Measurements from ENCODE around the gene PCDHGB6.
"Not testable (repeated sequence)": the region's sequence is repeated elsewhere in the genome, so short reads cannot be mapped to it uniquely, and the experiment has no call there.

PCDHGB6 gene

GRCh38 chr5:141419074-141419880 is 11.5 kb downstream of the PCDHGB6 start:
- DNase-seq: no peak

- DNase-seq: peak; percentile 77
Measured at GRCh38 chr5:141420855-141421488, 13.2 kb downstream of the PCDHGB6 start, which contains the start of gene PCDHGA11. Gene PCDHGA11 (plus strand): TSS chr5:141421051. CDS start chr5:141421228, 177 bp downstream.

- DNase-seq: no peak
Measured at GRCh38 chr5:141421489-141421855, 13.7 kb downstream of the PCDHGB6 start.

GRCh38 chr5:141422742-141423291 is 15.0 kb downstream of the PCDHGB6 start:
- DNase-seq: no peak

- no peak for DNase-seq
Measured at GRCh38 chr5:141427783-141428426, 20.1 kb downstream of the PCDHGB6 start.

- DNase-seq: peak; percentile 42
Measured at GRCh38 chr5:141430332-141431113, 22.7 kb downstream of the PCDHGB6 start, which contains the start of gene PCDHGA12. Gene PCDHGA12 (plus strand): TSS chr5:141430507. CDS start chr5:141430760, 253 bp downstream.

- DNase-seq: no peak
Measured at GRCh38 chr5:141431286-141431685, 23.5 kb downstream of the PCDHGB6 start.

- not testable (repeated sequence) for DNase-seq
Measured at GRCh38 chr5:141432308-141432707, 24.5 kb downstream of the PCDHGB6 start.

- not testable (repeated sequence) for DNase-seq
Measured at GRCh38 chr5:141432726-141433125, 24.9 kb downstream of the PCDHGB6 start.

- no peak for DNase-seq
Measured at GRCh38 chr5:141434006-141434405, 26.2 kb downstream of the PCDHGB6 start.

- no peak for DNase-seq
Measured at GRCh38 chr5:141437221-141437620, 29.4 kb downstream of the PCDHGB6 start.

- no peak for DNase-seq
Measured at GRCh38 chr5:141439411-141440141, 31.8 kb downstream of the PCDHGB6 start.

- no peak for DNase-seq
Measured at GRCh38 chr5:141440341-141440740, 32.5 kb downstream of the PCDHGB6 start.

GRCh38 chr5:141441571-141442170 is 33.9 kb downstream of the PCDHGB6 start:
- DNase-seq: no peak

Measured in stimulated activated CD8-positive, alpha-beta memory T cell treated with anti-CD3 and anti-CD28 coated beads, Interleukin-4, amount 100 ng/mL, for 48 hours (primary cell).